Stomach (tissue), 4 donors: ENCODE data around the gene FAM193A.
"Not testable (repeated sequence)": the region's sequence is repeated elsewhere in the genome, so short reads cannot be mapped to it uniquely, and the experiment has no call there.

Experiments used
- CTCF ChIP-seq, 7 experiments: fragments of 450-650 bp in 4 of 7; fragments of 200-600 bp in 3 of 7; sonication (generic) in 3 of 7; IDR thresholded peaks; one replicate each; pipeline ENCODE4 v1.5.1; 2016 to 2019; ENCODE audit warnings: antibody characterized with exemption in 7 of 7, control low read depth in 2 of 7, mild to moderate bottlenecking in 1 of 7
- EP300 ChIP-seq: sonication (generic); formaldehyde crosslinking; IDR thresholded peaks from one replicate; pipeline ENCODE4 v1.6.1; 2017; ENCODE audit warnings: antibody characterized with exemption
- POLR2A ChIP-seq, 4 donors: fragments of 450-650 bp; IDR thresholded peaks; one replicate each; pipeline ENCODE4 v1.6.1; 2016; ENCODE audit warnings: antibody characterized with exemption in 4 of 4, control low read depth in 2 of 4, mild to moderate bottlenecking in 1 of 4, moderate library complexity in 1 of 4

DNA sequence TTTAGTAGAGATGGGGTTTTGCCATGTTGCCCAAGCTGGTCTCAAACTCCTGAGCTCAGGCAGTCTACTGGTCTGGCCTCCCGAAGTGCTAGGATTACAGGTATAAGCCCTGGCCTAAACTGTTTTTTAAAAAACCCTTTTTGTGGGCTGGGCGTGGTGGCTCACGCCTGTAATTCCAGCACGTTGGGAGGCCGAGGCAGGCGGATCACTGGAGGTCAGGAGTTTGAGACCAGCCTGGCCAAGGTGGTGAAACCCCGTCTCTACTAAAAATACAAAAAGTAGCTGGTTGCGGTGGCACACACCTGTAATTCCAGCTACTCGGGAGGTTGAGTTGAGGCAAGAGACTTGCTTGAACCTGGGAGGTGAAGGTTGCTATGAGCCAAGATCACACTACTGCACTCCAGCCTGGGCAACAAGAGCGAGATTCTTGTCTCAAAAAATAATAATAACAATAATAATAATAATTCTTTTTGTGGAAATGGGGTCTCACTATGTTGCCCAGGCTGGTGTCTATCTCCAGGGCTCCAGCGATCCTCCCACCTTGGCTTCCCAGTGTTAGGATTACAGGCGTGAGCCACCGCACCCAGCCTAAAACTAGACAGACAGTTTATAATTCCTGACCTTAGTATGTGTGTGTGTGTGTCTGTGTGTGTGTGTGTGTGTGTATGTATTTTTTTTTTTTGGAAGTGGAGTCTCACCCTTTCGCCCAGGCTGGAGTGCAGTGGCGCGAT lies 10.7 kb downstream of the FAM193A start:
- TF ChIP-seq CTCF (IDR thresholded peaks at IDR 0.05); EP300; POLR2A (IDR thresholded peaks at IDR 0.05): not testable (repeated sequence)
